GM23248 (cell line): ENCODE measurements around the gene CLINT1.

Source experiments
- EZH2 ChIP-seq: fragments of 200-600 bp; sonication (generic); IDR thresholded peaks from 2 replicates; pipeline ENCODE4 v1.6.1; 2018; ENCODE audit warnings: antibody characterized with exemption, mild to moderate bottlenecking; ENCODE audit not compliant: insufficient read depth, poor library complexity, severe bottlenecking
- EZH2phosphoT487 ChIP-seq: fragments of 200-600 bp; sonication (generic); IDR thresholded peaks from 2 replicates; pipeline ENCODE4 v1.6.1; 2018; ENCODE audit warnings: antibody characterized with exemption, moderate library complexity, mild to moderate bottlenecking, low read depth; ENCODE audit not compliant: insufficient read depth

DNA sequence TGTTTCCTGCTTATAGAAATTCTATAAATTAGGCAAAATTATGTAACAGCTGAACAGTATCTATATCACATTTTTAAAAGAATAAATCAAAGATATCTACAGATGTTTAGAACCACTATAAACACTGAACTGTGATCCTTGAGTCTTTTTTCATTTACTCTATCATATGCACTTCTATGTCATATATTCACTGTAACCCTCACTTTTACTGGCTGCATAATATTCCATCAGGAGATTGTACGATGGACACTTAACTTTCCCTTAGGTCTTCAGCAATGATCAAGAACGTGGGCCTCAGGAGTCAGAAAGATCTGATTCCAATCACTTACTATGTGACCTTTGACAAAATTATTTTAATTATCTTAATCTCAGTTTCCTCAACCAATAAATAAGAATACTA is 41.0 kb downstream of the CLINT1 start:
- no peak for TF ChIP-seq EZH2
- no peak for TF ChIP-seq EZH2phosphoT487
